Testis (tissue), 2 donors: ENCODE data around the gene EEFSEC.

Experiments used
- POLR2A ChIP-seq: fragments of 450-650 bp; IDR thresholded peaks from one replicate; pipeline ENCODE4 v1.6.1; 2017; ENCODE audit warnings: antibody characterized with exemption, mild to moderate bottlenecking, moderate library complexity
- TF ChIP-seq, protein P1 (sequence below), 3 experiments: fragments of 450-650 bp in 2 of 3; fragments of 200-600 bp in 1 of 3; sonication (generic) in 1 of 3; IDR thresholded peaks; one replicate each; pipeline ENCODE4 v1.5.1; 2016 to 2019; ENCODE audit warnings: antibody characterized with exemption in 3 of 3, mild to moderate bottlenecking in 2 of 3, moderate library complexity in 1 of 3

DNA sequence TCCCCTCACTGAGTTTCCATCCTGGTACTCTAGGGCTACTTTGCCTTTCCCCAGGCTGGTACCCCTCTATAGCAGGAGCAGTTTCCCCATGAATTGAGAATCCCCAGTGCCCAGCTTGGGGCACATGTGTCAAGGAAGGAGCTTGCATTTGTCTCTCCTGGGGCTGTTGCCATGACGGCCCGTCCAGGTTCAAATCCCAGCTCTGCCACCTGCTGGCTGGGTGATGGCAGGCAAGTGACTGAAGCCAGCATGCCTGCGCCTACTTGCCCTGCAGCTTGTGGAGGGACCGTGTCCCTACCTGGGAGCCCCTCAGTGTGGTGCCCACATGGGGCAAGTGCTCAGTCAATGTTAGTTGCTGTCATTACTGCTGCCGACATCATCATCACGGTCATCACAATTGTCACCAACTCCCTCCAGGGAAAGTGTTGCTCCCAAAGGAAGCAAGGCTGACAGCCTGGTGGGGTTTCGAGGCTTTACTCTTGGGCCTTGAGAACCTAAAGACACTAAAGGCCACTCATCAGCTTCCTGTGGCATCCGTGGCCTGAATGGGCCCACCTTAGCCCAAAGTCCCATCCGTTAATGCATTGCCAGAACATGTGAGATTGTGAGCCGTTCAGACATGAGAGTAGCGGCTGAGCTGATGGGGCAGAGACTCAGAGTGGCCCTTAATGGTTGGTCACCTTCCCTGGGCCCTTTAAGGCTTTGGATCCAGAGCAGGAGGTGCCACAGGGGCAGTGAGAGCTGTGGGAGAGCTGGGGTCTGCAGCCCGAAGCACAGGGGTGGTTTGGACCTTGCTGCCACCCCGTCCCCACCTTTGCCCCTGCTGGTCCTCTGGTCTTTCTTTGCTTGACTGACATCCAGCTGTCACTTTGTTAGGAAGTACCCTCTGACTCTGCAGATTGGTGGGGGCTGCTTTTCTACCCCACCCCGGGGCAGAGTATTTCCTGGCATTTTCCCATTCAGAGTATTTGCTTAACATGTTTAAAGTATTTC is 169.0 kb downstream of the EEFSEC start:
- TF ChIP-seq, protein P1, sequence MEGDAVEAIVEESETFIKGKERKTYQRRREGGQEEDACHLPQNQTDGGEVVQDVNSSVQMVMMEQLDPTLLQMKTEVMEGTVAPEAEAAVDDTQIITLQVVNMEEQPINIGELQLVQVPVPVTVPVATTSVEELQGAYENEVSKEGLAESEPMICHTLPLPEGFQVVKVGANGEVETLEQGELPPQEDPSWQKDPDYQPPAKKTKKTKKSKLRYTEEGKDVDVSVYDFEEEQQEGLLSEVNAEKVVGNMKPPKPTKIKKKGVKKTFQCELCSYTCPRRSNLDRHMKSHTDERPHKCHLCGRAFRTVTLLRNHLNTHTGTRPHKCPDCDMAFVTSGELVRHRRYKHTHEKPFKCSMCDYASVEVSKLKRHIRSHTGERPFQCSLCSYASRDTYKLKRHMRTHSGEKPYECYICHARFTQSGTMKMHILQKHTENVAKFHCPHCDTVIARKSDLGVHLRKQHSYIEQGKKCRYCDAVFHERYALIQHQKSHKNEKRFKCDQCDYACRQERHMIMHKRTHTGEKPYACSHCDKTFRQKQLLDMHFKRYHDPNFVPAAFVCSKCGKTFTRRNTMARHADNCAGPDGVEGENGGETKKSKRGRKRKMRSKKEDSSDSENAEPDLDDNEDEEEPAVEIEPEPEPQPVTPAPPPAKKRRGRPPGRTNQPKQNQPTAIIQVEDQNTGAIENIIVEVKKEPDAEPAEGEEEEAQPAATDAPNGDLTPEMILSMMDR (IDR thresholded peaks at IDR 0.05), result peak; percentile 37 to 39 (median 38)
- TF ChIP-seq POLR2A, result no peak
